GM10847 (cell line): Measurements from ENCODE around the gene EIF4B.

Experiments used
- POLR2A ChIP-seq: IDR thresholded peaks from 2 replicates; pipeline ENCODE4 v1.6.1; 2011; ENCODE audit not compliant: insufficient read length; ENCODE audit errors: extremely low read depth

EIF4B gene

GRCh38 chr12:53090554-53090953, 84.3 kb downstream of the EIF4B start:
- TF ChIP-seq POLR2A = no peak

- TF ChIP-seq POLR2A = no peak
Observed at GRCh38 chr12:53091756-53092155, 85.5 kb downstream of the EIF4B start.
